HEK293T (cell line): ENCODE data around the gene ZDHHC14.

Experiments used
- ARNT ChIP-seq: fragments of 450-650 bp; IDR thresholded peaks from 2 replicates; pipeline ENCODE4 v1.6.1; 2017; ENCODE audit warnings: mild to moderate bottlenecking
- BHLHE40 ChIP-seq: fragments of 450-650 bp; IDR thresholded peaks from 2 replicates; pipeline ENCODE4 v1.6.1; 2016; ENCODE audit warnings: mild to moderate bottlenecking, moderate library complexity, borderline replicate concordance
- CTBP1 ChIP-seq: fragments of 450-650 bp; IDR thresholded peaks from 2 replicates; pipeline ENCODE4 v1.6.1; 2016; ENCODE audit warnings: borderline replicate concordance
- FOXA1 ChIP-seq: fragments of 450-650 bp; IDR thresholded peaks from 2 replicates; pipeline ENCODE4 v1.6.1; 2016; ENCODE audit warnings: mild to moderate bottlenecking
- FOXK2 ChIP-seq: fragments of 450-650 bp; IDR thresholded peaks from 2 replicates; pipeline ENCODE4 v1.6.1; 2016; ENCODE audit warnings: mild to moderate bottlenecking
- FOXM1 ChIP-seq: fragments of 450-650 bp; IDR thresholded peaks from 2 replicates; pipeline ENCODE4 v1.6.1; 2017; ENCODE audit warnings: mild to moderate bottlenecking, borderline replicate concordance
- HDGF ChIP-seq: fragments of 450-650 bp; IDR thresholded peaks from 2 replicates; pipeline ENCODE4 v1.6.1; 2017; ENCODE audit warnings: antibody characterized with exemption, borderline replicate concordance
- SP1 ChIP-seq: fragments of 450-650 bp; IDR thresholded peaks from 2 replicates; pipeline ENCODE4 v1.6.1; 2017
- ZNF384 ChIP-seq: fragments of 450-650 bp; IDR thresholded peaks from 2 replicates; pipeline ENCODE4 v1.6.1; 2016
- TF ChIP-seq, protein P1 (sequence below): fragments of 450-650 bp; IDR thresholded peaks from 2 replicates; pipeline ENCODE4 v1.6.1; 2016

DNA sequence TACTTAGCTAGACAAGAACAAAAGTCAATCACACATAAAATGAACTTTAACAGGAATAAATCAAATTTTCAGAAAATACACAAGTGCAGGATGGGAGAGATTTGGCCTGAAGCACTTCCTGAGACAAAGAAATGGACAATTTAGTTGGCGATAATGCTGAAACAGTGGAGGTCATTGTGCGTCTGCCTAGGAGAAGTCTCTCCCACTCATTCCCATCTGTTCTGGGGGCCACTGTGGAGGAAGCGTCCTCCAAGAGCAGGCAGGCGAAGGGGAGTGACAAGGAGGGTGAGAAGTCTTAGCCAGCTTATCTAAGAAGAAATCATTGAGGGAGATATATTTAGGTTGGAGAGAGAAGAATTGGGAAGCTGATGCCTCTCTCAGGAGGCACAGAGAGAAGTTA, 47.5 kb upstream of the ZDHHC14 start:
- no peak for TF ChIP-seq FOXK2
- TF ChIP-seq FOXA1 = no peak
- no peak for TF ChIP-seq CTBP1
- TF ChIP-seq ARNT = no peak
- TF ChIP-seq, protein P1, sequence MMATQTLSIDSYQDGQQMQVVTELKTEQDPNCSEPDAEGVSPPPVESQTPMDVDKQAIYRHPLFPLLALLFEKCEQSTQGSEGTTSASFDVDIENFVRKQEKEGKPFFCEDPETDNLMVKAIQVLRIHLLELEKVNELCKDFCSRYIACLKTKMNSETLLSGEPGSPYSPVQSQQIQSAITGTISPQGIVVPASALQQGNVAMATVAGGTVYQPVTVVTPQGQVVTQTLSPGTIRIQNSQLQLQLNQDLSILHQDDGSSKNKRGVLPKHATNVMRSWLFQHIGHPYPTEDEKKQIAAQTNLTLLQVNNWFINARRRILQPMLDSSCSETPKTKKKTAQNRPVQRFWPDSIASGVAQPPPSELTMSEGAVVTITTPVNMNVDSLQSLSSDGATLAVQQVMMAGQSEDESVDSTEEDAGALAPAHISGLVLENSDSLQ = no peak
- no peak for TF ChIP-seq FOXM1
- TF ChIP-seq SP1 = no peak
- TF ChIP-seq BHLHE40 = no peak
- no peak for TF ChIP-seq ZNF384
- no peak for TF ChIP-seq HDGF
